ENCODE results near the gene GRIFIN. TPM values are rescaled to one million over a fixed set of nuclear protein-coding genes. Genes with fewer than 3 reads are reported as not detected.

Gene GRIFIN
- total and polyA plus RNA-seq, 2 donors = not detected

- 57% methylated on average over 18 of the region's 18 CpGs for WGBS
- Histone ChIP-seq H3K4me3 (ENCODE audit: low read depth, low read length) (no peak overlapping the region), H3K36me3 (ENCODE audit: insufficient read depth) (no peaks in the 10 kb centered on the region), H3K27ac (ENCODE audit: low read depth) (no peak overlapping the region), H3K4me1 (ENCODE audit: insufficient read depth) (no peaks in the 10 kb centered on the region)
- DNase-seq (ENCODE audit: extremely low spot score) = no peak
Measured at GRCh38 chr7:2517678-2518507, 41.7 kb upstream of the GRIFIN start.

- DNase-seq (ENCODE audit: extremely low spot score) = no peak
- Histone ChIP-seq H3K36me3 (ENCODE audit: insufficient read depth) (no peaks in the 10 kb centered on the region), H3K4me1 (ENCODE audit: insufficient read depth) (no peaks in the 10 kb centered on the region), H3K4me3 (ENCODE audit: low read depth, low read length) (no peak overlapping the region), H3K27ac (ENCODE audit: low read depth) (no peak overlapping the region)
- WGBS = 51% methylated on average over 8 of the region's 8 CpGs
Measured at GRCh38 chr7:2517026-2517425, 40.8 kb upstream of the GRIFIN start.

GRCh38 chr7:2516194-2516555 lies 40.0 kb upstream of the GRIFIN start:
- no peak for DNase-seq (ENCODE audit: extremely low spot score)
- WGBS = 78% methylated on average over 8 of the region's 8 CpGs
- Histone ChIP-seq H3K36me3 (ENCODE audit: insufficient read depth) (no peaks in the 10 kb centered on the region), H3K4me3 (ENCODE audit: low read depth, low read length) (no peak overlapping the region), H3K27ac (ENCODE audit: low read depth) (no peak overlapping the region), H3K4me1 (ENCODE audit: insufficient read depth) (no peaks in the 10 kb centered on the region)

- H3K27ac ChIP-seq (ENCODE audit: low read depth) = no peak overlapping the region
- no peak overlapping the region for H3K4me3 ChIP-seq (ENCODE audit: low read depth, low read length)
- H3K36me3 ChIP-seq (ENCODE audit: insufficient read depth) = no peaks in the 10 kb centered on the region
- no peaks in the 10 kb centered on the region for H3K4me1 ChIP-seq (ENCODE audit: insufficient read depth)
- no peak for DNase-seq (ENCODE audit: extremely low spot score)
- 94% methylated on average over 15 of the region's 15 CpGs for WGBS
Measured at GRCh38 chr7:2515424-2516193, 39.4 kb upstream of the GRIFIN start.

GRCh38 chr7:2514473-2515423 lies 38.5 kb upstream of the GRIFIN start:
- no peaks in the 10 kb centered on the region for H3K4me1 ChIP-seq (ENCODE audit: insufficient read depth)
- no peak for DNase-seq (ENCODE audit: extremely low spot score)
- no peaks in the 10 kb centered on the region for H3K36me3 ChIP-seq (ENCODE audit: insufficient read depth)
- 96% methylated on average over 9 of the region's 9 CpGs for WGBS
- H3K27ac ChIP-seq (ENCODE audit: low read depth) = no peak overlapping the region
- H3K4me3 ChIP-seq (ENCODE audit: low read depth, low read length) = no peak overlapping the region

GRCh38 chr7:2513702-2514101 lies 37.5 kb upstream of the GRIFIN start:
- Histone ChIP-seq H3K4me1 (ENCODE audit: insufficient read depth) (no peaks in the 10 kb centered on the region), H3K27ac (ENCODE audit: low read depth) (no peak overlapping the region), H3K4me3 (ENCODE audit: low read depth, low read length) (no peak overlapping the region), H3K36me3 (ENCODE audit: insufficient read depth) (no peaks in the 10 kb centered on the region)
- DNase-seq (ENCODE audit: extremely low spot score) = no peak
- 90% methylated on average over 7 of the region's 7 CpGs for WGBS

GRCh38 chr7:2512713-2513112 lies 36.5 kb upstream of the GRIFIN start:
- DNase-seq (ENCODE audit: extremely low spot score) = no peak
- Histone ChIP-seq H3K4me3 (ENCODE audit: low read depth, low read length) (no peak overlapping the region), H3K4me1 (ENCODE audit: insufficient read depth) (no peaks in the 10 kb centered on the region), H3K27ac (ENCODE audit: low read depth) (no peak overlapping the region), H3K36me3 (ENCODE audit: insufficient read depth) (no peaks in the 10 kb centered on the region)
- 84% methylated on average over 3 of the region's 3 CpGs for WGBS

GRCh38 chr7:2512179-2512661 lies 36.0 kb upstream of the GRIFIN start:
- Histone ChIP-seq H3K27ac (ENCODE audit: low read depth) (no peak overlapping the region), H3K4me1 (ENCODE audit: insufficient read depth) (no peaks in the 10 kb centered on the region), H3K4me3 (ENCODE audit: low read depth, low read length) (no peak overlapping the region), H3K36me3 (ENCODE audit: insufficient read depth) (no peaks in the 10 kb centered on the region)
- DNase-seq (ENCODE audit: extremely low spot score) = no peak
- WGBS = 45% methylated on average over 12 of the region's 12 CpGs

GRCh38 chr7:2511769-2512168 lies 35.6 kb upstream of the GRIFIN start:
- DNase-seq (ENCODE audit: extremely low spot score) = no peak
- WGBS = 50% methylated on average over 18 of the region's 18 CpGs
- Histone ChIP-seq H3K4me1 (ENCODE audit: insufficient read depth) (no peaks in the 10 kb centered on the region), H3K27ac (ENCODE audit: low read depth) (no peak overlapping the region), H3K4me3 (ENCODE audit: low read depth, low read length) (no peak overlapping the region), H3K36me3 (ENCODE audit: insufficient read depth) (no peaks in the 10 kb centered on the region)

GRCh38 chr7:2510909-2511768 lies 34.9 kb upstream of the GRIFIN start:
- Histone ChIP-seq H3K4me3 (ENCODE audit: low read depth, low read length) (no peak overlapping the region), H3K27ac (ENCODE audit: low read depth) (no peak overlapping the region), H3K36me3 (ENCODE audit: insufficient read depth) (no peaks in the 10 kb centered on the region), H3K4me1 (ENCODE audit: insufficient read depth) (no peaks in the 10 kb centered on the region)
- DNase-seq (ENCODE audit: extremely low spot score) = no peak
- 48% methylated on average over 27 of the region's 27 CpGs for WGBS

GRCh38 chr7:2510130-2510776 lies 34.1 kb upstream of the GRIFIN start:
- WGBS = 87% methylated on average over 13 of the region's 13 CpGs
- no peak overlapping the region for H3K4me3 ChIP-seq (ENCODE audit: low read depth, low read length)
- no peak overlapping the region for H3K27ac ChIP-seq (ENCODE audit: low read depth)
- no peak for DNase-seq (ENCODE audit: extremely low spot score)
- no peaks in the 10 kb centered on the region for H3K36me3 ChIP-seq (ENCODE audit: insufficient read depth)
- H3K4me1 ChIP-seq (ENCODE audit: insufficient read depth) = no peaks in the 10 kb centered on the region

- Histone ChIP-seq H3K4me1 (ENCODE audit: insufficient read depth) (no peaks in the 10 kb centered on the region), H3K27ac (ENCODE audit: low read depth) (no peak overlapping the region), H3K4me3 (ENCODE audit: low read depth, low read length) (no peak overlapping the region), H3K36me3 (ENCODE audit: insufficient read depth) (no peaks in the 10 kb centered on the region)
- WGBS = 82% methylated on average over 23 of the region's 23 CpGs
- no peak for DNase-seq (ENCODE audit: extremely low spot score)
Measured at GRCh38 chr7:2509298-2509906, 33.2 kb upstream of the GRIFIN start.
